GM21717 (cell line): ENCODE results near the gene TIPRL.
"Not testable (repeated sequence)": the region's sequence is repeated elsewhere in the genome, so short reads cannot be mapped to it uniquely, and the experiment has no call there.

Experiments
- ATAC-seq: cut with Tn5 transposase; IDR thresholded peaks from one replicate; pipeline ENCODE4 v1.9.1; 2021; ENCODE audit warnings: mild to moderate bottlenecking, moderate library complexity; ENCODE audit not compliant: unreplicated experiment

Gene TIPRL

DNA sequence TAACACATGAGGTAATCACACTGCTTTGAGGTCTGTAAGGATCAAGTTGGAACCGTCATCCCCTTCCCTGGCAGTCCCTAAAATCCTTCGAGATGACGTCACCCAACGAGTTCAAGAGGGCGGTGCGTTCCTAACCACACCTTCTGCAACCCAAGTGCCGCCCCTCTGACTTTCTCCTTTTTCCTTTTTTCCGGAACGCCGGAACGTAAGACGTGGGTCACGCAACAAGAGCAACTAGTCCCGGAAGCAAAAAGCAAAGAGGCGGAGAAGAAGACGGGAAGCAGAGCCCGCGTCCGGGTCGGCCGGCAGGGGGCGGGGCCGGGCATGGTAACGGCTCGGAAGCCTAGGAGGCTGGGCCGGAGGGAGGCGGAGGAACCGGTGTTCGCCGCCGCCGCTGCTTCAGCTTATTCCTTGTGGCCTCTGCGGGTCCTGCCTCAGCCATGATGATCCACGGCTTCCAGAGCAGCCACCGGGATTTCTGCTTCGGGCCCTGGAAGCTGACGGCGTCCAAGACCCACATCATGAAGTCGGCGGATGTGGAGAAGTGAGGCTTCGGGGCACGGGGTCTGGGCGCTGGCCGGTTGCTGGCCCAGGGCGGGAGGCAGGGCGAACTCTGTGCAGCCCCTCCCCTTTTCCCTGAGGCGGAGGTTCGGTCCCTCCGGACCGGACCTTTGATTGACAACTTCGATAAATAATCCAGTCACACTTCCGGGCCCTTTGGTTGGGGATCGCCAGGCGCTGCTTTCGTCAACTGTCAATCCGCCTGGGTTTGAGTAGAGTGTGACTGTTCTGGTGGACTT is at the start of gene TIPRL:
Gene TIPRL, plus strand, starts transcription at position 325 of the 800 bp plus-strand sequence. Its CDS starts 116 bp downstream, at position 441.
- ATAC-seq: peak; percentile 93

DNA sequence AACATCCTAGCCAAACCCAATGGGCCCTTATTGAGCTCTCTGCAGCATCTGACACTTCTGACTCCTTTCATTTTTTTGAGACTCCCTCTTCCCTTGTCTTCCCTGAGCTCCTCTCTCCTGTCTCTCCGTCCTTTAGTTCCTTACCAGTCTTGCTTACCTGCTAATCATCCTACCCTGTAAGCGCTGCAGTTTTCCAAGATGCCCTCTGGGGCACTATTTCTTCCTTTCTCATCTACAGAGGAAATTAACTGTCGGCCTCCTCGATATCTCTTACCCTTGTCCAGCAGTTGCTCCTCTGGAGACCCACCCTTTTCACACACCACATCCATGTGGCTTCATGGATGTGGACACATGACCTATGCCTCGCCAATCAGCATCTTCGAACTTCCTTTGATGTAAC is 48.8 kb upstream of the TIPRL start:
- no peak for ATAC-seq

DNA sequence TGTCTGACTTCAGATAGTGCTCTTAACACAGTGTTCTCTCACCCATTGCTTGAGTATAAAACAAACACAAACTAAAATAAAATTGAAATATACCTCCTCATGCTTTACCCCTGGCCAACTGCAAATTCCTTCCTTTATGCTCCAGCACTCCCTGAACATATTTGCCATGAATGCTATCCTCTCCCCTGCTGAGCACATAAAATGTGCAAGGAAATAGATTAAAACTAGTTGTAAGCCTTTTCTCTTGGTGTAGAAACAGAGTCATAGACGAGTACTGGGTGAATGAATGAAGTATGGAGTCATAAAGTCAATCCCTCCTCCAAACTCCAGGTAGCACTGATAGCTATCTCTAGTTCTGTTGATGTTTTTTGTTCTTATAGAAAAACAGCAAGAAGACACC is 44.6 kb upstream of the TIPRL start:
- ATAC-seq: no peak

DNA sequence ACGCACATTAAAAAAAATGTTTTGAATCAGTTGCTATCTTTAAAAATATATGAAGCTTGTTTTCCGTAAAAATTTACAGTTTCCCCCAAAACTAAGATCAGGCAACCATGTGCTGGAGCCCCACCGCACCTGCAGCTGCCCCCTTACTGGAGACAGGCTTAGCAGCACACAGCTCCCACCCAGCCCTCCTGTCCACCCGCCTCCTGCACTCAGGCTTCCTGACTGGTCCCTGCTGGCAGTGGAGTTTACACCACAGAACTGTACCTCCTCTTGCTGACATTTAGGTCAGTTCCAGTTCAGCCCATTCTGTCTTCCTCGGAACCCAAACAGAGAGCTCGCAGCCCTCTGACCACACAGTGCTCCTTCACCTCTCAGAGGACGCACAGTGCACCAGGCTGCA is 44.1 kb upstream of the TIPRL start:
- ATAC-seq: no peak

DNA sequence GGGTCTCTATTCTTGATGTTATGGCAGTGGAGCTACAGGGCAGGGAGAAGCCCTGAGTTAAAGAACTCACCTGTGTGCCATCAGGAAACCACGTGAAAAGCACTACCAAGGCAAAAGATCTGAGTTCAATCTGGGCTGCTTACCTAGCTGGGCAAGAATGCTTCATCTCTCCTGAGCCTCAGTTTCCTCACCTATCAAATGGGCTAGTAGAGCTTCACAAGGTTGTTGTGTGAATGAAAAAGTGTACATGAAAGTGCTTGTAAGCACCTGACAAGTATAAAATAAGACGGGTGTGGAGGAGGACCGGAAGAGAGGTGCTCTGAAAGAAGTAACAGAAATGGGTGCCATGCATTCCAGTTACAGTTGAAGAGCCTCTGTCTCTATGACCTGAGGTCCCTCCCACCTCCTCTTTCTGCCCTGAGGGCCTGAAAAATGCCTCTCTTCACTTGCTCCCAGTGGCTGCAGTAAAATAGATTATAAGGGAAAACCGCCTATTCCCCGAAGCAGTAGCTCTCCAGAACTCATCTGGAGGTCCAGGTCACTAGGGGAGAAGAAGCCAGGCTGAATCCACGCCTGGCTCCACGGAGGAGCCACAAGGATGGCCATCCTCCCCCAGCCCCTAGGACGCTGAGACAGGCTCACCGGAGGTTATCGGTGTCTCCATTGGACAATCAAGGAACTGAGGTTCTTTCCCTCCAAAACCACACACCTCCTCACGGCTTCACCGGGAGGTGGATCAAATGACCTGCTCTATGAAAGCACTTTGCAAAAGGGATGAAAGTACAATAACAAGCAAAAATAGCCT is 43.4 kb upstream of the TIPRL start:
- no peak for ATAC-seq

DNA sequence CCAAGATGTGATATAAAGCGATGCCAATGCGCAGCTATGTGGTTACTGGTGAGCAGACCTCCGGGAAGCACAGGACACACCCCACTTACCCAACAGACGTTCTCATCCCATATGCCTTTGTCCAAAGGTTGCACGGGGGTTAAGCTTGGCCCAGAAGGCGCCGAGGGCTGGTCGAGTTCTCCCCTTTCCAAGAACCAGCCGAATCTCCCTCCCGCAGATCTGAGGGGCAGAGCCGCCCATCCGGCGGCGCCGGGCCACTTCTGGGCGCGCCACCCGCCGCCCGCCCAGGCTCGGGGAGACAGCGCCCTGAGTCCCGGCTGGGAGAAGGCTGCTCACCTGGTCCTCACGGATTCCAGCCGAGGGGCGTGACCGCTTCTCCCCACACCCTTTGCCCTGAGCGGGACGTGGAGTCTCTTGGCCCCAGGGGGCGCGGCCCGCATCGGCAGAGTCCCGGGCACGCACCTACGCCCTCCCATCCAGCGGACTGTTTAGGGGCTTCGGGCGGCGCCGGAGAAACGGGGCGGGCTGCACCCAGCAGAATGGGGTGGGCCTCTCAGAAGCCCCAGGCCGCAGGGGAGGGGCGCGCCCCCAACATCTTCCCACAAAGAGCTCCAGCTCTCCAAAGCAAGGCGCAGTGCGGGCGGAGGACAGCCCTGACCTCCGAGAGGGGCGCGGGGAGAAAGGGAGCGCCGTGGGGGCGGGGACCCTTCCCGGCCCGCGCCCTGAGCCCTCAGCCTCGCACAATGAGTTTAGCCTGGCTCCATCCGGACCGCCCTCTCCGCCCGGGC is 42.6 kb upstream of the TIPRL start:
- no peak for ATAC-seq

DNA sequence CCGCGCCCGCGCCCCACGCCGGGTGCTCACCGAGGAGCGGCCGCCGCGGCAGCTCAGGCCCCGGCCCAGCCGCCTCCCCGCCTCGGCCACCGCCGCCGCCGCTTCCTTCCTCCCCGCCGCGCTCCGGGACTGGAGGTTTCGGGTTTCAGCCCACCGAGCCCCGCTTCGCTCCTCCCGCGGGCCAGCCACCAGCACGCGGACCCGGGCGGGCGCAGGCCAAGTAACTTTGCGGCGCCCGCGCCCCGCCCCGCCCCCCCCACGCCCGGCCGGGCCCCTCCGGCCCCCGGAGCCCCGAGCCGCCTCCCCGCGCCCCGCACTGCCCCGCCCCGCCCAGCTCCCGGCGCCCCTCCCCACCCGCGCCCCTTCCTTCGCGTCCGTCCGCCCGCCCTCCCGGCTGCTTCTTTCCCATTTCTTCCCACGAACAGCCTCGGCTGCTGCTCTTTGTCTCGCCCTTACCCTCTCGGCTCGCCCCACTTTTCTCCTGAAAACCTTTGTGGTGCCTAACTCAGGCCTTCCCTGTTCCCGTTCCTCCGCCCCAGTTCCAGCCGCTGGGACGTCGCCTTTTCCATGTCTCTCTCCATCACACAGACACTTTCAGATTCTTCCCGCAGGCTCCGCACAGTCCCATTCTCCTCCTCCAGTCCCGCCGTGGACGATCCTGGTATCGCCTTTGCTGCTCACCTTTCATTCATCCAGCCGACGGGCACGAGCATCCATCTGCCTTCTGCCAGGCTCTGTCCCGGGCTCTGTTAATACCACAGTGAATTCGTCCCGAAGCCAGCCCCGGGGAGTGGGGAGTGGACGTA is 41.9 kb upstream of the TIPRL start, which contains the start of gene GPR161:
Gene GPR161, minus strand, starts transcription at position 222 of the 806 bp plus-strand sequence. CDS start 32,080 bp downstream, outside the sequence.
- no peak for ATAC-seq

DNA sequence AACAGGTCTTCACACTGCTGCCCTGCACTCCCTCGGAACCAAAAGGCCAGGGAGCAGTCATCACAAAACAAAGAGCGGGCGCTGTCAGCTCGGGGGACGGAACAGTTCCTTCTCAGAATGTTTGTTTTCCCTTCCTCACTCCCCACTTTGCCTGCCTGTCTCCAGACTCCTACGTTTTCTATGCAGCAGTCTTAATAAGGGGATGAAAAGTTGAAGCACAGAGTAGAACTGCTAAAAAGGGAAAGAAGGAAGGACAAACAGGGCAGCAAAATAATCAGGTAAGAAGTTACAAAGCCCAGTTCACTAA is 41.3 kb upstream of the TIPRL start:
- no peak for ATAC-seq

DNA sequence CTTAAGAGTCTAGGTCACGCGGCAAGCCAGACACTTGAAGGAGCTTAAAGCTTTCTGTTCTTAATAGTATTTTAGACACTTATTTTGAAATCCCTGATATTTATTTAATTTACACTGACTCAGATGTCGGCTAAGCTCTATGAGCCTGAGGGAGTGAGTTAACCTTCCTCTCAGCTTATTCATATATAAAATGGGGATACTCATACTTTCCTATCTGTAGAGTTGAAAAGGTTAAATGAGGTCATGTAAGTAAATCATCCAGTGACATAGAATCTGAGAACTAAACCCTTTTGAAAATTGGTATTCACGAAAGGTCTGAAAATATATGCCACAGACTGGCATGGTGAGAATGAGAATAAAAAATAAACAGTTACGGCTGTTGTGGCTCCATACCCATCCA is 40.6 kb upstream of the TIPRL start:
- ATAC-seq: no peak

DNA sequence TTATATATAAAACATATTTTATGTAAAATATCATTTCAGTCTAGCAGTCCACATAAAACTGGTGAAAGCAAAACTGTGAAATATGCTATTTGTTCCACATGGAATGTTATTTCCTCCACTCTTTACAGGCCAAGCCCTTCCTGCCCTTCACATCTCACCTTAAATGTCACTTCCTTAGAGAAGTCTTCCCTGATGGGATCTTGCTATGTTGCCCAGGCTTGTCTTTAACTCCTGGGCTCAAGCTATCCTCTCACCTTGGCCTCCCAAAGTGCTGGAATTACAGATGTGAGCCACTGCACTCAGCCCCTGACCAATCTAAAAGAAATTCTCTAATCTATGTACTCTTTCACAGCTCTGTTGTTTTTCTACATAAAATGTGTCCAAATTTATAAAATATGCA is 39.7 kb upstream of the TIPRL start:
- ATAC-seq: no peak

DNA sequence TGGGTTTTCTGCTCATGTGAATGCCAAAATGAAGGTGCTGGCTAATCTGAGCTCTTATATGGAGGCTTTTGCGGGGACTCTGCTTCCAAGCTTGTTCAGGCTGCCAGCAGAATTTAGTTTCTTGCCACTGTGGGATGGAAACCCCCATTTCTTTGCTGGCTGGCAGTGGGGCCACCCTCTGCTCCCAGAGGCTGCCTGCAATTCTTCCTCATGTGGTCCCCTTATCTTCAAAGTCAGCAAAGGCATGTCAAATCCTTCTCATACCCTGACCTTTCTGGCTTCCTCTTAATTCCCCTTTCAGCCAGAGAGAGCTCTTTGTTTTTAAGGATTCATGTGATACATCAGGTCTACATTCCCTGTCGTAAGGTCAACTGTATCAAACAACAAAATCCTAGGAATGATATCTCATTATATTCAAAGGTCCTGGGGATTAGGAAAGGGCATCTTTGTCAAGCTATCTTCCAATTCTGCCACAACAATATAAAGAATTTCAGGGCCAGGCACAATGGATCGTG is 36.8 kb upstream of the TIPRL start:
- no peak for ATAC-seq

DNA sequence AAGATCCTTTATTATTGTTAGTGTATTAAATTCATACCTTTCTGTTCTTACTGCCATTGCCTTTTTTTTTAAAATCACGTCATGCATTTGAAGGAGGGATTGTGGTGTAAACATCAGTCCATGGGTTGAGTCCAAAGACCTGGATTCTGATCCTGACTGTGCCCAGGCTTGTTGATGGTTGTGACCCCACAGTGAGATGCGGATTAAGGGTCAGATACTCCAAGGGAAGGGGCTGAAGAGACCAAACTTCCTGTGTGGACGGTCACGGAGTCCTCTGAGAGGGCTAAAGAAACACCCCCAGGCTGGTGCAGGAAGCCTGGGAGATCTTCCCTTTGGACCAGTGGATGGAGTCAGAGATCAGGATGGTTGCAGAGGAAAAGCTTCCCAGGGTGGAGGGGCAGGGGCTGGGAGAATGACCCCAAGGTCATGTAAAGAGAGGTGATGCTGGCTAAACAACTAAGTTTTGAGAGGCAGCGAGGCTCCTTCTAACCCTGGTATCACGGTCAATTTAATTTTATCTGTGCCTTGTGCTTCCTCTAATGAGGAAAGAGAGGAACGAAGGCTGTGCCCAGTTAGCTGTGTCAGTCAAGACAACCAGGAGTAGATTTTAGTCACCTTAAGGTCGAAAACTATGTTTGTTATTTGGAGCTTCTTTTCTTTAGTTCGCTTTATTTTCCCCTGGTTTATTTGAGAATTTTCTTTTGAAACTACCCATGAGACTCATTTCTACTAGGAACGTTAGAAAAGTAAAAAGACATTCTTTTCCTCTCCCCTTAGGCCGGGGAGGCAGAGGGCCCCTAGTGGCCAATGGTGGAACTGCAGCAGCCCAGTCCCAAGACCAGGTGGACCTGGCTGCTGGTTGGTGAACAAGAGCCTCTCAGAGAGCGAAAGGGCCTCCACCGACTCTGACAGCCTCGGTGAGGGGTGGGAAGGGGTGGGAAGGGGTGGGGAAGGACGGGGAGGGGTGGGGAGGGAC is 33.3 kb upstream of the TIPRL start:
- ATAC-seq: peak; percentile 88

DNA sequence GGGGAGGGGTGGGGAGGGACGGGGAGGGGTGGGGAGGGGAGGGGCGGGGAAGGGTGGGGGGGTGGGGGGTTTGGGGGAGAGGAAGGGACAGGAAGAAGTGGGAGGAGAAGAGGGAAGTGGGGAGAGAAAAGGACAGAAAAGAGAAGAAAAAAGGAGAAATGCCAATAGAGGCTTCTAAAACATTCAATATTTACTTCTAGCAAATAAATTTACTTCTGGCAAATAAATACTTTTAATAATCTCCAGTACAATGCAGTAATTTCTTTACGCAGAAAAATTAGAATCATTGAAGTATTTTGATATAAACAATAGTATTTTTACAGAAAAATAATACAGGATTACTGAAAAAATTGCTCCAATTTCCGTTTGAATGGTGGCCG is 32.6 kb upstream of the TIPRL start:
- no peak for ATAC-seq

DNA sequence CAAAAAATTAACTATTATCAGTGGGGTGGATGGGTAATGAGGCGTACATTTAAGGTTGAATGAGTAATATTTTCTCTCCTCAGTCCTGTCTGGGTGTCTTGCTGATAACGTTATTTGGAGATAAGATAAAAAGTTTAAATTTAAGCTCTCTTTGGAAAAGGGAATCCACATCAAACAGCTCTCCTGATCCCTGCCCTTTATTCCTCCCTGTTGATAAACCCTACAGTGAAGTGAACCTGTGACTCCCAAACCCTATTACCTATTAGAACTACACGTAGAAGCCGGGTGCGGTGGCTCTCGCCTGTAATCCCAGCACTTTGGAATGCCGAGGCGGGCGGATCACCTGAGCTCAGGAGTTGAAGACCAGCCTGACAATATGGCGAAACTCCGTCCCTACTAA is 32.1 kb upstream of the TIPRL start:
- ATAC-seq: no peak

DNA sequence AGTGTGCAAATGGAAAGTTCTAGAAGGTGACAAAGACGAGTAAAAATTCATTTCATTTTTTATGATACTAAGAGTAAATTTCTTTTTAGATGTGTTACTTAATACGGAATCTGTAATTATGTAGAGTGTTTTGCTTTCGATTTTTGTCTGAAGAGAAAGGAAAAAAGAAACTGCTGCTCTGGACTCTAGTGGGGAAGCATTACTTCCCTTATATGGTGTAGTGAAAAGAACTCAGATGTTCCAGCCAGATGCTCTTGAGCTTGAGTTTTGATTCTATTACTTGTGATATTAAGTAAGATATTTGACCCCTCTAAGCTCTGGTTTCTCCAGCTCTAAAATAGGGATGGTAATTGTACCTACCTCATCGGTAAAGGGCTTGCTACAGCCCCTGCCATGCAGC is 29.8 kb upstream of the TIPRL start:
- peak; percentile 79 for ATAC-seq

DNA sequence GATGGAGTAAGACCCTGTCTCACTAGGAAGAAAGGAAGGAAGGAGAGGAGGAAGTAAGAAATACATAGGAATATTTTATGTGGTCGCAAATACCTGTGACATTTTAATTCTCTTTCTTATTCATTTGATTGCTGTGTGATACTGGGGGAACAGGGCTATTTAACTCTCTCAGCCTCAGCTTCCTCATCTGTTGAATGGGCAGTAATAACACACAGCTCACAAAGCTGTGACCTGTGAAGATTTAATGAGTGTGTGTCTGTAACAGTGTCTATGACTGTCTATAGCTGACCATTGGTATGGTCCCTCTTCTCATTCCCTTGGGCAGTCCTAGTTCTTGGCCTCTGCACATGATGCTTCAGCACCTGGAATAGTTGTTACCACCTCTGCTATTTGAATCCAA is 28.5 kb upstream of the TIPRL start:
- no peak for ATAC-seq

DNA sequence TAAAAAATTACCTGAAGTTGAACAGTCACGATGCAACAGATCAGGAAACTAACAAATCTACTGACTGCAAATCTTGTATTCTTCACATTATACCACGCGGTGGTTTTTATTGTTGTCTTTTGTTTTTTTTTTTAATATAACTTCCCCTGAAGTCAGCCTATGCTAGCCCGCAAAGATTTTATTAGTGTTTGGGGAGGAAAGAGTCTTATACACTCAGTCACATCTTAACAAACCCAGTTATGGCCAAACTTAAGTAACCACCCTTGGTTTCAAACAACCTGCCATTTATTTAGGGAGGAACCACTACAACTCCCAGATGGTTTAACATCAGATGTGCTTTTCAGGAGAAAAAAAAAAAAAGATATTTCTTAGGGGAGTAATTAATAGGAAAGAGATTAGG is 26.8 kb upstream of the TIPRL start:
- ATAC-seq: no peak

DNA sequence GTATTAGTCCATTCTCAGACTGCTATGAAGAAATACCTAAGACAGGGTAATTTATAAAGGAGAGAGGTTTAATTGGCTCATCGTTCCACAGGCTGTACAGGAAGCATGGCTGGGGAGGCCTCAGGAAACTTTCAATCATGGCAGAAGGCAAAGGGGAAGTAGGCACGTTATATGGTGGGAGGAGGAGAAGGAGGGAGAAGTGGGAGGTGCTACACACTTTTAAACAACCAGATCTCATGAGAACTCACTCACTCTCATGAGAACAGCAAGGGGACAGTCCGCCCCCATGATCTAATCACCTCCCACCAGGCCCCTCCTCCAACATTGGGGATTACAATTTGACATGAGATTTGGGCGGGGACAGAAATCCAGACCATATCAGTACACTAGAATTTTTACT is 24.1 kb upstream of the TIPRL start:
- ATAC-seq: not testable (repeated sequence)

DNA sequence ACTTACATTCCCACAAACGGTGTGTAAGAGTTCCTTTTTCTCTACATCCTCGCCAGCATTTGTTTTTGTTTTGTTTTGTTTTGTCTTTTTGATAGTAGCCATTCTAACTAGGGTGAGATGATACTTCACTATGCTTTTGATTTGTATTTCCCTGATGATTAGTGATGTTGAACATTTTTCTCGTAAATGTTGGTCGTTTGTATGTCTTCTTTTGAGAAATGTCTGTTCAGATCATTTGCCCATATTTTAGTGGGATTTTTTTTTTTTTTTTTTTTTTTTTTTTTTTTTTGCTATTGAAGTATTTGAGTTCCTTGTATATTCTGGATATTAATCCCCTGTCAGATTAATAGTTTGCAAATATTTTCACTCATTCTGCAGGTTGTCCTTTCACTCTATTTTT is 22.9 kb upstream of the TIPRL start:
- ATAC-seq: no peak
